A673 (cell line): ENCODE data around the gene TAS1R3. TPM values are rescaled to one million over a fixed set of nuclear protein-coding genes. Genes with fewer than 3 reads are reported as not detected.

Source experiments
- BruUV-seq: library from RNA; stranded (reverse); fragments of 400-500 nt; replicated peaks from 2 replicates; lab custom pipeline; 2021; lab: Mats Ljungman, UMichigan
- CTCF ChIA-PET: fragments of 300-600 bp; sonication (Branson Sonifier 250); formaldehyde crosslinking; loops from one replicate; lab custom pipeline; 2022; ENCODE audit warnings: antibody characterized with exemption; lab: Charles Lee
- POLR2A ChIA-PET: fragments of 300-600 bp; sonication (Branson Sonifier 250); formaldehyde crosslinking; loops from one replicate; lab custom pipeline; 2022; ENCODE audit warnings: antibody characterized with exemption; ENCODE audit not compliant: low non-redundant PET; lab: Charles Lee
- DNase-seq: peaks from one replicate; pipeline ENCODE4 v3.0.0-alpha.2; 2015; ENCODE audit warnings: low spot score
- H3K27ac ChIP-seq: fragments of 200-600 bp; sonication (generic); 2 replicates; pipeline ENCODE4 v1.5.1; 2016; ENCODE audit warnings: mixed run types, low read depth, mild to moderate bottlenecking, mixed read lengths, antibody characterized with exemption, low read length; ENCODE audit not compliant: poor library complexity, severe bottlenecking
- H3K27me3 ChIP-seq: fragments of 200-600 bp; sonication (generic); replicated peaks from 2 replicates; pipeline ENCODE4 v1.6.1; 2017; ENCODE audit warnings: mixed run types, low read depth, mild to moderate bottlenecking, mixed read lengths, antibody characterized with exemption, low read length; ENCODE audit not compliant: insufficient read depth, poor library complexity
- H3K36me3 ChIP-seq: fragments of 200-600 bp; sonication (generic); 2 replicates; pipeline ENCODE4 v1.6.1; 2016; ENCODE audit warnings: mixed run types, mild to moderate bottlenecking, mixed read lengths, antibody characterized with exemption, low read length; ENCODE audit not compliant: insufficient read depth, poor library complexity, severe bottlenecking
- H3K4me1 ChIP-seq: fragments of 200-600 bp; sonication (generic); 2 replicates; pipeline ENCODE4 v1.6.1; 2017; ENCODE audit warnings: mixed run types, mild to moderate bottlenecking, mixed read lengths, antibody characterized with exemption, low read length; ENCODE audit not compliant: insufficient read depth, poor library complexity, severe bottlenecking
- H3K4me3 ChIP-seq: fragments of 200-600 bp; sonication (generic); 2 replicates; pipeline ENCODE4 v1.5.1; 2016; ENCODE audit warnings: low read depth, mixed run types, mild to moderate bottlenecking, mixed read lengths, low read length; ENCODE audit not compliant: poor library complexity, severe bottlenecking
- H3K9me3 ChIP-seq: fragments of 200-600 bp; sonication (generic); 2 replicates; pipeline ENCODE4 v1.6.1; 2016; ENCODE audit warnings: mixed run types, low read depth, mild to moderate bottlenecking, mixed read lengths, antibody characterized with exemption, low read length; ENCODE audit not compliant: poor library complexity, severe bottlenecking
- CTCF ChIP-seq: fragments of 300-800, 200-600 bp; sonication (generic); conservative IDR thresholded peaks from 2 replicates; pipeline ENCODE4 v1.5.1; 2017; ENCODE audit warnings: low read depth, mild to moderate bottlenecking, antibody characterized with exemption, low read length, moderate library complexity, mixed read lengths
- EZH2 ChIP-seq: fragments of 200-600 bp; sonication (generic); IDR thresholded peaks from 2 replicates; pipeline ENCODE4 v1.6.1; 2017; ENCODE audit warnings: borderline replicate concordance, low read depth, mild to moderate bottlenecking, mixed read lengths, antibody characterized with exemption, low read length; ENCODE audit not compliant: poor library complexity, severe bottlenecking
- intact Hi-C: fragments of 100-400 bp; cut with micrococcal nuclease; formaldehyde crosslinking; loops from one replicate; pipeline ENCODE4 v1.10.0; 2022; ENCODE audit not compliant: unreplicated experiment
- total RNA-seq: library from RNA; stranded (reverse); gene quantifications from 2 replicates; pipeline ENCODE4 v1.2.3, GENCODE V29; 2021

Gene TAS1R3
- total RNA-seq, 1 experiment from 2014 or later = 0.21 TPM

GRCh38 chr1:1333551-1334241 is 2.6 kb downstream of the TAS1R3 start:
- H3K9me3 ChIP-seq = no peaks in the 10 kb centered on the region
- peaks cover 3% of the 10 kb centered on the region for H3K36me3 ChIP-seq
- H3K27me3 ChIP-seq = no peaks in the 10 kb centered on the region
- TF ChIP-seq EZH2 = no peak
- no peak for TF ChIP-seq CTCF
- ChIA-PET CTCF (no interaction called here), POLR2A (no interaction called here)
- no peak overlapping the region for H3K4me3 ChIP-seq
- no peak for DNase-seq
- peaks cover 4% of the 10 kb centered on the region for H3K4me1 ChIP-seq
- no TSS peak for BruUV-seq
- no peak overlapping the region for H3K27ac ChIP-seq
- intact Hi-C loops = no loop called here

- intact Hi-C loops = no loop called here
- DNase-seq = no peak
- CTCF ChIA-PET = no interaction called here
Observed at GRCh38 chr1:1334835-1335234, 3.8 kb downstream of the TAS1R3 start.

DNA sequence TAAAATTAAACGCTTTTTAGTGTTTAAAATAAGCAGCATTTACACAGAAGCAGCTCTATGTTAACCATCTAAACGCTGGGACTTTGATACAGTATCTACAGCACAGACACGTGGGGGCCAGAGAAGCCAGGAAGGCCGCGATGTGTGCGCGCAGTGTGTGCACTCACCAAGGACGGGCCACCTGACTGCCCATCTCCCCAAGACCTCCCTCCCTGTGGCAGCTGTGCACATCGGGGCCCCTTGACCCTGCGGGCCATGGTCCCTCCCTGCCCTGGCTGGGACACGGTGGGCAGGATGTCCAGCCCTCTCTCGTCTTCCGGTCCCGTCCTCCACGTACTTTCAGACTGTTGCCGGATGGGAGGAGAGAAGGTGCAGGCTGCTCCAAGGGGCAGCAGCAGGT is 4.2 kb downstream of the TAS1R3 start:
- no TSS peak for BruUV-seq
- CTCF ChIA-PET = no interaction called here
- POLR2A ChIA-PET = no interaction called here

More at GRCh38 chr1:1334835-1335234, 3.8 kb downstream of the TAS1R3 start:
- Histone ChIP-seq H3K9me3 (no peaks in the 10 kb centered on the region), H3K27ac (no peak overlapping the region), H3K36me3 (peaks cover 3% of the 10 kb centered on the region), H3K27me3 (no peaks in the 10 kb centered on the region), H3K4me3 (no peak overlapping the region), H3K4me1 (peaks cover 4% of the 10 kb centered on the region)
- BruUV-seq = no TSS peak
- no peak for TF ChIP-seq EZH2
- POLR2A ChIA-PET = no interaction called here

More for the DNA sequence above, 4.2 kb downstream of the TAS1R3 start:
- no peaks in the 10 kb centered on the region for H3K9me3 ChIP-seq
- H3K4me3 ChIP-seq = no peak overlapping the region
- TF ChIP-seq EZH2 (no peak), CTCF (no peak)
- DNase-seq = no peak
- peaks cover 6% of the 10 kb centered on the region for H3K36me3 ChIP-seq
- H3K27me3 ChIP-seq = no peaks in the 10 kb centered on the region
- intact Hi-C loops = no loop called here
- H3K4me1 ChIP-seq = peaks cover 4% of the 10 kb centered on the region
- H3K27ac ChIP-seq = no peak overlapping the region
